Anterior cingulate cortex (tissue), 58 donors: ENCODE results near the gene SPRR2B.
"Not testable (repeated sequence)": the region's sequence is repeated elsewhere in the genome, so short reads cannot be mapped to it uniquely, and the experiment has no call there.

Experiments
- DNase-seq, 58 donors: peaks; one replicate each; lab custom pipeline; 2025; lab: John Stamatoyannopoulos, UW

Gene SPRR2B

DNA sequence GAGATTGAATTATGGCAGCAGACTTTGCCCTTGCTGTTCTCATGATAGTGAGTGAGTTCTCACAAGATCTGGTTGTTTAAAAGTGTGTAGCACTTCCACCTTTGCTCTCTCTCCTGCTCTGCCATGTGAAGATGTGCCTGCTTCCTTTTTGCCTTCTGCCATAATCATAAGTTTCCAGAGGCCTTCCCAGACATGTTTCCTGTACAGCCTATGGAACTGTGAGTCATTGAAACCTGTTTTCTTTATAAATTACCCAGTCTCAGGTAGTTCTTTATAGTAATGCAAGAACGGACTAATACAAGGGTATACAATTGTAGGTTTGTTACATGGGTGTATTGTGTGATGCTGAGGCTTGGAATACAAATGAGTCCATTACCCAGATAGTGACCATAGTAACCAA is 36.2 kb downstream of the SPRR2B start:
- DNase-seq = no peak

DNA sequence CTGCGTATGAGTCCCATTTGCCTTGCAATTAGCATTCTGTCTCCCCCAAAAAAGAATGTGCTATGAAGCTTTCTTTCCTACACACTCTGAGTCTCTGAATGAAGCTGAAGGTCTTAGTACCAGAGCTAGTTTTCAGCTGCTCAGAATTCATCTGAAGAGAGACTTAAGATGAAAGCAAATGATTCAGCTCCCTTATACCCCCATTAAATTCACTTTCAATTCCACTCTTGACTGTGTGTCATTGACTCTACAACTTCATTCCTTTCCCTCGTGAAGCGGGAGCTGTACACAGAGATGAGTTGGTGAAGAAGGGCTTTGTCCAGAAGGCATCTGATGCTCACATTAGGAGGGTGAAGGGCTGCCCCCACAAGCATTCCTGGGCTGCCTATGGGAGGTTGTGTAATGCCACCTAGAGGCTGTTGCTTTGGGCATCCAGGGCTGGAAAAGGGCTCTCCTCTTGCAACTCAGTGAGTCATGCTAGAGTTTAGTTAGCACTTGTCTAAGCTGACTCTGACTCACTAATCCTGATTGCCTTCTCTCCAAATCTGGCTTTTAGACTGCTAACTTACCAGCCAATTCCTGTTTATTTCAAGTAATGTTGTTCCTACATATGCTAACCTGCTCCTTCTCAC is 38.6 kb downstream of the SPRR2B start:
- peak in 31 of 58 donors; percentile 1 to 54 (median 10) for DNase-seq

DNA sequence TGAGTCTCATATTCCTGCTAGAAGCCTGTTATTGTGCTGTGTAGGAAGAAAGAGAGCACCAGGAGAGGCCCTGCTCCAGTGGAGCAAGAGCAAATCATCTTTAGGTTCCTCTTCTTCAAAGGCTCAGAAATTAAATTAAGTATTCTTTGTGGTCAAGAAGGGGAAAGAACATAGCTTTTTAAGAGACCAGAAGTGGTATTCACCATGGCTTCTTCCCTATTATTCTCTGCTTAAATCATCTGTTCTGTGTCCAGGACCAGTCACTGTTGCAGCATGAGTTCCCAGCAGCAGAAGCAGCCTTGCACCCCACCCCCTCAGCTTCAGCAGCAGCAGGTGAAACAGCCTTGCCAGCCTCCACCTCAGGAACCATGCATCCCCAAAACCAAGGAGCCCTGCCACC is 39.3 kb downstream of the SPRR2B start:
- no peak for DNase-seq

DNA sequence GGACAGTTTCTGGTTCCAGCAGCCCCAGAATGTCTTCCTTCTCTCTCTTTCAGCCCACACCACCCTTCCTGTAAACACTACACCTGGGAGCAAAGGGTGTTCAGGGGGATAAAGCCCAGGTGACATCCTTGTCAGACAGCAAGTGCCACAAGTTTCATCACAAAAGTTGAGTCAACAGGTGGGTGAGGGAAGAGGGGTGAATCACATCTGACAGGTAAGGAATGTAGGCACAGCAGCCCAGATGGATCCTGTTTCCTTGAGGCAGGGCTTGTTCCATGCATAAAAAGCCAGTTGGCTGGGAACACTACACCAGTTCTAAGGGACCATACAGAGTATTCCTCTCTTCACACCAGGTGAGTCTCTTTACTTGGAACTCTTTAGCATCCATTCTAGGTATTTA is 40.5 kb downstream of the SPRR2B start, which contains the start of gene SPRR1B:
SPRR1B (plus strand) TSS at position 309 of the 400 bp plus-strand sequence. CDS start 1,143 bp downstream, outside the sequence.
- DNase-seq = no peak

DNA sequence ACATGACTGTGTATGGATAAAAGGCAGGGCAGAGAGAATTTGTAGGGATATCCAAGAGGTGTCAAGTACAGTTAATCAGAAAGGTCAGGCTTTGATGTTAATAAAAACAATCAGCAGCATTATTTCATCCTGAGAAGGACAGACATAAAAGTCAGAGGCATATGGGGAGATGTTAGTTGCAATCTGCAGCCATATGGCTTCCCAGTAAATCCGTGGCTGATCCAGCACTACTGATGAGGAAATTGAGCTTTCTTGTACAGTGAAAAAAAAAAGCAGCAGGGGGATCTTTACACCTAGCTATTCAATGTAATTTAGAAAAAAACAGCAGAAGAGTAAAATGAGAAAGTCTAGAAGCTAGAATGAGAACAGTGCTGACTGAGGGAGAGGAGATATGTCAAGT is 42.6 kb downstream of the SPRR2B start:
- no peak for DNase-seq

DNA sequence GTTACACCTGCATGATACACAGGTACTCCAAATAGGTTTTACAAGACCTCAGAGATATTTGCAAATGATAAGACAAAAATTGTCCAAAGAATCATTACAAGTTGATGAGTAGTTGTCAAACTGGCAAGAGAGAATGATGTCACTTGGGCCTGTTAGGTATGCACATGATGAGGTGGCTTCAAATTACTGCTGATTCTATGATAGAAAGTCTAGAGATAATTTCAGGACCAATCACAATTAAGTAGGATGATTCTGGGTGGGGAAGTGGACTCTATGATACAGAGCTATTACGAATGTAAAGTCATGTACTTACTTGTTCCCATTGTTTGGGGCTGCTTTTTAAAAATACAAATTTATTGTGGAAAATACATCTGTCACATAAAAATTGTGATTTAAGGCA is 45.6 kb downstream of the SPRR2B start:
- no peak for DNase-seq

DNA sequence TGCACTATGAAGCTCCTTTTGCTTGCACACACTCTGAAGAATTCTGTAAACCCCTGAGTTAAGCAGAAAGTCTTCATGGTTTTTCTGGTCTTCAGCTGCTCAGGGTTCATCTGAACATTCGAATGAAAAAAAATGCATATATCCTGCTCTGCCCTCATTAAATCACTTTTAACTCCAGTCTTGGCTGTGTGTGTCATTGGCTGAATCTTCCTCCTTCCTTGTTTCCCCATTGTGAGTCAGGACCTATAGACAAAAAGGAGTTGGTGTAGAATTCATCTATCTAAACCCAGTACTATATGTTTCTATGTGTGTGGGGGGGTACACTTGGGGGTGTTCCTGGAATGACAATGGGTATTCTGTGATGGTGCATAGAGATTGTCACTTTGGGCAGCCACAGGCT is 47.0 kb downstream of the SPRR2B start:
- DNase-seq = no peak

DNA sequence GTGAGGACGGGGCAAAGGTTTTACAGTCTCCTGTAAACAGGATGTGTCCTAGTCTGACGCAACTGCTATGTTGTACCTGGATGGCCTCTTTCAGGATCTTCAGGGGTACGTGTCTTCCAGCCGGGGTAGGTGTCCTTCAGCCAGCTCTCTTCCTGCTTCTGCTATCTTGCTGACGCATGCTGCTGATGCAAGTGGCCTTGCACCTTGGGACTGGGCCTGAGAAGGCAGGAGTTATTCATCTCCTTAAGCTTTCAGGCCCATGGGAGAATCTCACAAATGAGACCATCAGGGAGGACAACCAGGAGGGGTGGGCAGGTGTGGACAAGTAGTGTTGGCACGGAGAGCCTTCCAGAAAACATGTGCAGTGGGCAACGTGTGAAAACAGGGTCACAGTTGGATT is 48.3 kb downstream of the SPRR2B start:
- no peak for DNase-seq

DNA sequence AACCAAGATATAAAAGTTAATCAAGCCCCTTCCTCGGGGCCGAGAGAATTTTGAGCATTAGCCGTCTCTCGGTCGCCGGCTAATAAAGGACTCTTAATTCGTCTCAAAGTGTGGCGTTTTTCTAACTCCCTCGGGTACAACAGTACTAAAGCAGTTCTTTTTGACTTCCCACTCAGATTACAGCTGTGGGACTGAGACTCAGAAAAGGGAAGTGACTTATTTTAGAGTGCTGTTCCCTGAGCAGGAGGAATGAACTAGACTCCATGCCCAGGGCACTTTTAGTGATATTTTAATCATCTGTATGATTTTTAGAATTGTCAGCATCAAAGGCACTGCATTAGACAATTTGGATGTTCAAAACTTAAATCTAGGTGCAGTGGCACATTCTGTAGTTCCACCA is 49.1 kb downstream of the SPRR2B start:
- DNase-seq = not testable (repeated sequence)

DNA sequence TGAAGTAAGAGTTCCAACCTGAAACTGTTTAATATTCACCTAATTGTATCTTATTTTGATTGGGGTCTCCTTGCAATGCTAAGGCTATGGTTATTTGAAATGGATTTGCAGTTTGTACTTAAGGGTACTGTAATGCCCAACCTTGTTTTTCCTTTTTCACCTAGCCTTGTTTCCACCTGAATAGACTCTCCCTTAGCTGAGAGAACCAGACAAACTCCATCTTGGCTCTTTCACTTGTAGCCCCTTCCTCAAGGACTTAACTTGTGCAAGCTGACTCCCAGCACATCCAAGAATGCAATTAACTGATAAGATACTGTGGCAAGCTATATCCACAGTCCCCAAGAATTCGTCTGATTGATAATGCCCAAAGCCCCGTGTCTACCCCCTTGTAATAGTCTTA is 49.6 kb downstream of the SPRR2B start:
- DNase-seq = not testable (repeated sequence)
